ENCODE measurements around the gene UGT1A4.
"Not testable (repeated sequence)": the region's sequence is repeated elsewhere in the genome, so short reads cannot be mapped to it uniquely, and the experiment has no call there.

Gene UGT1A4

GRCh38 chr2:233700028-233700635 lies 18.4 kb upstream of the UGT1A4 start:
- Histone ChIP-seq H3K36me3 (ENCODE audit: control insufficient read depth, insufficient read depth, low read length) (no peaks in the 10 kb centered on the region), H3K9me3 (ENCODE audit: control insufficient read depth, low read length) (no peaks in the 10 kb centered on the region), H3K4me1 (ENCODE audit: control insufficient read depth, insufficient read depth, low read length, poor library complexity, severe bottlenecking) (peaks cover 4% of the 10 kb centered on the region), H3K27ac (ENCODE audit: low read depth, low read length, severe bottlenecking) (peak overlapping the region; percentile 83), H3K4me3 (ENCODE audit: extremely low read depth, insufficient read depth, low read length, poor library complexity, severe bottlenecking) (no peak overlapping the region)
- 100% methylated on average over 1 of the region's 1 CpG; no CpG with 5 or more reads in 1 of the 2 experiments for WGBS, 2 experiments (ENCODE audit: insufficient coverage in 2 of 2)

- H3K4me3 ChIP-seq (ENCODE audit: extremely low read depth, insufficient read depth, low read length, poor library complexity, severe bottlenecking); H3K4me1 ChIP-seq (ENCODE audit: control insufficient read depth, insufficient read depth, low read length, poor library complexity, severe bottlenecking); H3K36me3 ChIP-seq (ENCODE audit: control insufficient read depth, insufficient read depth, low read length); H3K9me3 ChIP-seq (ENCODE audit: control insufficient read depth, low read length); H3K27ac ChIP-seq (ENCODE audit: low read depth, low read length, severe bottlenecking): not testable (repeated sequence)
- no CpG with 5 or more reads among the region's 5 CpGs for WGBS, 2 experiments (ENCODE audit: insufficient coverage in 2 of 2)
Measured at GRCh38 chr2:233700842-233701241, 17.7 kb upstream of the UGT1A4 start.

GRCh38 chr2:233702238-233702637 lies 16.3 kb upstream of the UGT1A4 start:
- no peaks in the 10 kb centered on the region for H3K36me3 ChIP-seq (ENCODE audit: control insufficient read depth, insufficient read depth, low read length)
- no peak overlapping the region for H3K4me3 ChIP-seq (ENCODE audit: extremely low read depth, insufficient read depth, low read length, poor library complexity, severe bottlenecking)
- no peaks in the 10 kb centered on the region for H3K9me3 ChIP-seq (ENCODE audit: control insufficient read depth, low read length)
- peaks cover 4% of the 10 kb centered on the region for H3K4me1 ChIP-seq (ENCODE audit: control insufficient read depth, insufficient read depth, low read length, poor library complexity, severe bottlenecking)
- WGBS, 2 experiments (ENCODE audit: insufficient coverage in 2 of 2) = 86% methylated on average over 1 of the region's 3 CpGs; no CpG with 5 or more reads in 1 of the 2 experiments
- no peak overlapping the region for H3K27ac ChIP-seq (ENCODE audit: low read depth, low read length, severe bottlenecking)

GRCh38 chr2:233705911-233706506 lies 12.5 kb upstream of the UGT1A4 start:
- Histone ChIP-seq H3K4me3 (ENCODE audit: extremely low read depth, insufficient read depth, low read length, poor library complexity, severe bottlenecking) (no peak overlapping the region), H3K4me1 (ENCODE audit: control insufficient read depth, insufficient read depth, low read length, poor library complexity, severe bottlenecking) (peaks cover 4% of the 10 kb centered on the region), H3K36me3 (ENCODE audit: control insufficient read depth, insufficient read depth, low read length) (no peaks in the 10 kb centered on the region), H3K27ac (ENCODE audit: low read depth, low read length, severe bottlenecking) (no peak overlapping the region), H3K9me3 (ENCODE audit: control insufficient read depth, low read length) (no peaks in the 10 kb centered on the region)
- WGBS, 2 experiments (ENCODE audit: insufficient coverage in 2 of 2) = 64 to 75% methylated on average over 4 of the region's 4 CpGs

DNA sequence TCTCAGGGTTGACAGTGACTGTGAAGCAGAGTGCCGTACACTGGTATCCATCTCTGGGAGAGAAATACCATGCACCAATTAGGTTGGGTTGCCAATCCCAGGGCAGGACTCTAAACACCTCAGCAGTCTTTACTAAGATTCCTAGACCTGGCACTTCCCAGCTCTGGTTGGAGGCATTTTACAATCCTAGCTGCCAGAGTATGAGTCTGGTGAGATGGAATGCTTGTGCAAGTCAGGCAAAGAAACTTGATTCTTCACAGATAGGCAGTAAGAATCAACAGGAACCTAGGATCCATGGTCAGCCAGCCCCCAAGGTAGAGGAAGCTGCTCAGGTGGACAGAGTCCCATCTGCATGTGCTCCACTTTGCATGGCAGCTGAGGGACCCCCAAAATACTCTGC lies 11.8 kb upstream of the UGT1A4 start:
- Histone ChIP-seq H3K9me3 (ENCODE audit: control insufficient read depth, low read length) (no peaks in the 10 kb centered on the region), H3K27ac (ENCODE audit: low read depth, low read length, severe bottlenecking) (no peak overlapping the region), H3K4me1 (ENCODE audit: control insufficient read depth, insufficient read depth, low read length, poor library complexity, severe bottlenecking) (peaks cover 7% of the 10 kb centered on the region), H3K4me3 (ENCODE audit: extremely low read depth, insufficient read depth, low read length, poor library complexity, severe bottlenecking) (no peak overlapping the region), H3K36me3 (ENCODE audit: control insufficient read depth, insufficient read depth, low read length) (no peaks in the 10 kb centered on the region)
- WGBS, 2 experiments (ENCODE audit: insufficient coverage in 2 of 2) = 20 to 50% methylated on average over 1 of the region's 1 CpG

DNA sequence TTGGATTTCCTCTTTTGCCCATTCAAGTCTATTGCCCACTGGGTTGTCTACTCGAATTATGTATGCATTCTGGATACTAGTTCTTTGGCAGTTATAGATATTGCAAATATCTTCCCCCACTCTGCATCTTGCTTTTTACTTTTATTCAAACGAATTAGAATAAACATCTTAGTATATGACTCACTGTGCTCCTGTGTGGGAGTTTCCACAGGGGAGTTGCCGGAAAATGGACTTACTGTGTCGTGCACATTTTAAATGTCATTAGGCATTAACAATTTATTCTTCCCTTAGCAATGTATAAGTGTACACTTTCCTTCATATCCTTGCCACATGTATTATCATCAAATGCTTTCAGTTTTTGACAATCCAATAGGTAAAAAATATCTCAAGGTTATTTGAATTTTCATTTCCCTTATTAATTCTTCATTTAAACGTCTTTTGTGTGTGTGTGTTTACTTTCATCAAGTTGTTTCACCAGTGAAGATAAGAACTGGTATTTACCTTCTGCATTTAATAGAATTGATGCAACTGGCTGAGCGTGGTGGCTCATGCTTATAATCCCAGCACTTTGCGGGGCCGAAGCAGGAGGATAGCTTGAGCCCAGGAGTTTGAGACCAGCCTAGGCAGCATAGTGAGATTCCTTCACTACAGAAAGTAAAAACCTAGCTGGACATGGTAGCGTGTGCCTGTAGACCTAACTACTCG lies 10.4 kb upstream of the UGT1A4 start:
- H3K9me3 ChIP-seq (ENCODE audit: control insufficient read depth, low read length) = no peaks in the 10 kb centered on the region
- H3K36me3 ChIP-seq (ENCODE audit: control insufficient read depth, insufficient read depth, low read length) = no peaks in the 10 kb centered on the region
- H3K4me3 ChIP-seq (ENCODE audit: extremely low read depth, insufficient read depth, low read length, poor library complexity, severe bottlenecking) = no peak overlapping the region
- peaks cover 7% of the 10 kb centered on the region for H3K4me1 ChIP-seq (ENCODE audit: control insufficient read depth, insufficient read depth, low read length, poor library complexity, severe bottlenecking)
- WGBS, 2 experiments (ENCODE audit: insufficient coverage in 2 of 2) = 91 to 100% methylated on average over 1 to 4 of the region's 10 CpGs
- H3K27ac ChIP-seq (ENCODE audit: low read depth, low read length, severe bottlenecking) = no peak overlapping the region

GRCh38 chr2:233708942-233709341 lies 9.6 kb upstream of the UGT1A4 start:
- 92 to 96% methylated on average over 3 of the region's 5 CpGs for WGBS, 2 experiments (ENCODE audit: insufficient coverage in 2 of 2)
- Histone ChIP-seq H3K36me3 (ENCODE audit: control insufficient read depth, insufficient read depth, low read length) (no peaks in the 10 kb centered on the region), H3K9me3 (ENCODE audit: control insufficient read depth, low read length) (no peaks in the 10 kb centered on the region), H3K27ac (ENCODE audit: low read depth, low read length, severe bottlenecking) (no peak overlapping the region), H3K4me3 (ENCODE audit: extremely low read depth, insufficient read depth, low read length, poor library complexity, severe bottlenecking) (no peak overlapping the region), H3K4me1 (ENCODE audit: control insufficient read depth, insufficient read depth, low read length, poor library complexity, severe bottlenecking) (peaks cover 7% of the 10 kb centered on the region)

- H3K9me3 ChIP-seq (ENCODE audit: control insufficient read depth, low read length) = no peaks in the 10 kb centered on the region
- no peak overlapping the region for H3K4me3 ChIP-seq (ENCODE audit: extremely low read depth, insufficient read depth, low read length, poor library complexity, severe bottlenecking)
- peaks cover 7% of the 10 kb centered on the region for H3K4me1 ChIP-seq (ENCODE audit: control insufficient read depth, insufficient read depth, low read length, poor library complexity, severe bottlenecking)
- WGBS, 2 experiments (ENCODE audit: insufficient coverage in 2 of 2) = 62 to 69% methylated on average over 6 to 8 of the region's 11 CpGs
- no peaks in the 10 kb centered on the region for H3K36me3 ChIP-seq (ENCODE audit: control insufficient read depth, insufficient read depth, low read length)
- no peak overlapping the region for H3K27ac ChIP-seq (ENCODE audit: low read depth, low read length, severe bottlenecking)
Measured at GRCh38 chr2:233711312-233712008, 7.1 kb upstream of the UGT1A4 start.

- Histone ChIP-seq H3K4me1 (ENCODE audit: control insufficient read depth, insufficient read depth, low read length, poor library complexity, severe bottlenecking) (peaks cover 7% of the 10 kb centered on the region), H3K36me3 (ENCODE audit: control insufficient read depth, insufficient read depth, low read length) (no peaks in the 10 kb centered on the region), H3K4me3 (ENCODE audit: extremely low read depth, insufficient read depth, low read length, poor library complexity, severe bottlenecking) (no peak within 1 kb of the TSS), H3K27ac (ENCODE audit: low read depth, low read length, severe bottlenecking) (no peak within 1 kb of the TSS), H3K9me3 (ENCODE audit: control insufficient read depth, low read length) (no peaks in the 10 kb centered on the region)
- 86 to 92% methylated on average over 10 to 13 of the region's 14 CpGs for WGBS, 2 experiments (ENCODE audit: insufficient coverage in 2 of 2)
Measured at GRCh38 chr2:233712611-233713261, 5.8 kb upstream of the UGT1A4 start, which contains the start of gene UGT1A5. Gene UGT1A5 (plus strand): TSS chr2:233712907. CDS start chr2:233712992, 85 bp downstream.

DNA sequence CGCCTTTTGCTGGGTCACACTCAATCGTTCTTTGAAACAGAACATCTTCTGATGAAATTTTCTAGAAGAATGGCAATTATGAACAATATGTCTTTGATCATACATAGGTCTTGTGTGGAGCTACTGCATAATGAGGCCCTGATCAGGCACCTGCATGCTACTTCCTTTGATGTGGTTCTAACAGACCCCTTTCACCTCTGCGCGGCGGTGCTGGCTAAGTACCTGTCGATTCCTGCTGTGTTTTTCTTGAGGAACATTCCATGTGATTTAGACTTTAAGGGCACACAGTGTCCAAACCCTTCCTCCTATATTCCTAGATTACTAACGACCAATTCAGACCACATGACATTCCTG lies 5.3 kb upstream of the UGT1A4 start:
- Histone ChIP-seq H3K9me3 (ENCODE audit: control insufficient read depth, low read length) (no peaks in the 10 kb centered on the region), H3K4me3 (ENCODE audit: extremely low read depth, insufficient read depth, low read length, poor library complexity, severe bottlenecking) (no peak overlapping the region), H3K36me3 (ENCODE audit: control insufficient read depth, insufficient read depth, low read length) (no peaks in the 10 kb centered on the region), H3K27ac (ENCODE audit: low read depth, low read length, severe bottlenecking) (no peak overlapping the region), H3K4me1 (ENCODE audit: control insufficient read depth, insufficient read depth, low read length, poor library complexity, severe bottlenecking) (peaks cover 7% of the 10 kb centered on the region)
- 90 to 100% methylated on average over 3 to 6 of the region's 7 CpGs for WGBS, 2 experiments (ENCODE audit: insufficient coverage in 2 of 2)

Data from mesodermal cell (in vitro differentiated cells).